H1 (cell line): ENCODE results near the gene PLEKHM3. TPM values are rescaled to one million over a fixed set of nuclear protein-coding genes. Genes with fewer than 3 reads are reported as not detected.

ENCODE experiments used
- CTCF ChIA-PET: fragments of 300-600 bp; sonication (Branson Sonifier 250); formaldehyde crosslinking; loops from one replicate; lab custom pipeline; 2021; ENCODE audit not compliant: partially characterized antibody; lab: Charles Lee
- POLR2A ChIA-PET: fragments of 300-600 bp; sonication (Branson Sonifier 250); formaldehyde crosslinking; loops from one replicate; lab custom pipeline; 2021; ENCODE audit warnings: inconsistent platforms; ENCODE audit not compliant: partially characterized antibody; lab: Charles Lee
- DNase-seq, 2 experiments: peaks; one replicate each; pipeline versions ENCODE4 v3.0.0 to v3.0.0-alpha.2; 2010 to 2022; ENCODE audit warnings: low spot score in 2 of 2, low read depth in 1 of 2, mixed read lengths in 1 of 2
- FAIRE-seq: peaks from 2 replicates; lab custom pipeline; 2011; peaks lifted over from hg19 to GRCh38; lab: Jason Lieb, UNC
- H2AFZ ChIP-seq: 2 replicates; pipeline ENCODE4 v1.8.1; 2012; ENCODE audit warnings: low read length, inconsistent platforms
- H2AK5ac ChIP-seq: 2 replicates; pipeline ENCODE4 v1.6.1; 2013; ENCODE audit warnings: low read depth, low read length
- H2BK120ac ChIP-seq: replicated peaks from 2 replicates; pipeline ENCODE3; 2013; ENCODE audit warnings: low read depth, low read length, inconsistent platforms
- H2BK12ac ChIP-seq: 2 replicates; pipeline ENCODE4 v1.6.1; 2013; ENCODE audit warnings: low read depth, low read length
- H2BK15ac ChIP-seq: 2 replicates; pipeline ENCODE4 v1.6.1; 2013; ENCODE audit warnings: low read length
- H2BK20ac ChIP-seq: 2 replicates; pipeline ENCODE4 v1.6.1; 2013; ENCODE audit warnings: low read length
- H2BK5ac ChIP-seq: 2 replicates; pipeline ENCODE4 v1.6.1; 2013; ENCODE audit warnings: low read depth, low read length
- H3K14ac ChIP-seq: 2 replicates; pipeline ENCODE4 v1.6.1; 2013; ENCODE audit warnings: inconsistent platforms; ENCODE audit not compliant: insufficient read length
- H3K18ac ChIP-seq: 2 replicates; pipeline ENCODE4 v1.6.1; 2013; ENCODE audit warnings: low read length; ENCODE audit errors: extremely low read depth
- H3K23ac ChIP-seq: 2 replicates; pipeline ENCODE4 v1.6.1; 2013; ENCODE audit warnings: inconsistent platforms; ENCODE audit not compliant: insufficient read length
- H3K23me2 ChIP-seq: 2 replicates; pipeline ENCODE4 v1.6.1; 2013; ENCODE audit warnings: low read depth, low read length
- H3K27ac ChIP-seq: 2 replicates; pipeline ENCODE4 v1.6.1; 2011; ENCODE audit warnings: low read depth, low read length, inconsistent platforms
- H3K27me3 ChIP-seq, 4 experiments: replicated peaks in 1 of 4; 1 replicate in 1 of 4; 2 replicates in 3 of 4; pipeline versions ENCODE4 v1.6.1 to v1.8.1; 2011 to 2013; ENCODE audit warnings: low read length in 3 of 4, mild to moderate bottlenecking in 3 of 4, inconsistent platforms in 2 of 4, mixed read lengths in 2 of 4, moderate library complexity in 1 of 4; ENCODE audit not compliant: control insufficient read depth in 3 of 4, insufficient read depth in 3 of 4; ENCODE audit errors: extremely low read depth in 1 of 4
- H3K36me3 ChIP-seq, 4 experiments: 2 replicates each; pipeline versions ENCODE4 v1.6.1 to v1.8.1; 2011 to 2013; ENCODE audit warnings: mild to moderate bottlenecking in 4 of 4, low read length in 3 of 4, moderate library complexity in 2 of 4, control low read depth in 1 of 4, inconsistent platforms in 1 of 4; ENCODE audit not compliant: insufficient read depth in 4 of 4, control insufficient read depth in 2 of 4
- H3K4ac ChIP-seq: replicated peaks from 2 replicates; pipeline ENCODE3; 2013; ENCODE audit warnings: low read length, low read depth, mixed read lengths, inconsistent platforms; ENCODE audit not compliant: insufficient read length
- H3K4me1 ChIP-seq, 4 experiments: replicated peaks in 1 of 4; 1 replicate in 1 of 4; 2 replicates in 3 of 4; pipeline versions ENCODE4 v1.6.1 to v1.8.1; 2011 to 2013; ENCODE audit warnings: low read length in 3 of 4, inconsistent platforms in 2 of 4, mixed read lengths in 1 of 4; ENCODE audit not compliant: insufficient read depth in 4 of 4, control insufficient read depth in 3 of 4
- H3K4me2 ChIP-seq, 2 experiments: 2 replicates each; pipeline versions ENCODE4 v1.6.1 to v1.8.1; 2011 to 2013; ENCODE audit warnings: low read depth in 2 of 2, low read length in 2 of 2, control low read depth in 1 of 2, inconsistent platforms in 1 of 2, mild to moderate bottlenecking in 1 of 2; ENCODE audit not compliant: insufficient read depth in 1 of 2
- H3K4me3 ChIP-seq, 4 experiments: fragments of 200-600, 300-600 bp in 1 of 4; sonication (generic), shearing (Covaris generic), sonication (Bioruptor Twin) in 1 of 4; 2 replicates each; pipeline versions ENCODE4 v1.5.1 to v1.8.1; 2011 to 2016; ENCODE audit warnings: low read length in 4 of 4, low read depth in 3 of 4, control low read depth in 2 of 4, inconsistent platforms in 2 of 4, mild to moderate bottlenecking in 2 of 4, mixed read lengths in 1 of 4, moderate library complexity in 1 of 4; ENCODE audit not compliant: insufficient read depth in 2 of 4; ENCODE audit errors: extremely low read depth in 1 of 4
- H3K56ac ChIP-seq: replicated peaks from 2 replicates; pipeline ENCODE3; 2013; ENCODE audit warnings: low read depth, mild to moderate bottlenecking, mixed read lengths, low read length, inconsistent platforms; ENCODE audit not compliant: insufficient read length
- H3K79me1 ChIP-seq: 2 replicates; pipeline ENCODE4 v1.6.1; 2013; ENCODE audit warnings: low read depth, low read length, control low read depth
- H3K79me2 ChIP-seq, 2 experiments: 2 replicates each; pipeline versions ENCODE4 v1.6.1 to v1.8.1; 2012 to 2013; ENCODE audit warnings: low read length in 2 of 2, mild to moderate bottlenecking in 2 of 2, inconsistent platforms in 1 of 2; ENCODE audit not compliant: insufficient read depth in 2 of 2, control insufficient read depth in 1 of 2
- H3K9ac ChIP-seq, 4 experiments: replicated peaks in 1 of 4; 1 replicate in 1 of 4; 2 replicates in 3 of 4; pipeline versions ENCODE4 v1.6.1 to v1.8.1; 2011 to 2013; ENCODE audit warnings: low read depth in 3 of 4, low read length in 3 of 4, control low read depth in 2 of 4, mild to moderate bottlenecking in 2 of 4, moderate library complexity in 2 of 4, inconsistent platforms in 1 of 4; ENCODE audit errors: extremely low read depth in 1 of 4
- H3K9me3 ChIP-seq, 2 experiments: 2 replicates each; pipeline versions ENCODE4 v1.6.1 to v1.8.1; 2012 to 2013; ENCODE audit warnings: mild to moderate bottlenecking in 2 of 2, moderate library complexity in 2 of 2, control low read depth in 1 of 2, inconsistent platforms in 1 of 2, low read depth in 1 of 2, low read length in 1 of 2, mixed read lengths in 1 of 2; ENCODE audit not compliant: insufficient read depth in 2 of 2
- H4K20me1 ChIP-seq, 2 experiments: replicated peaks in 1 of 2; 2 replicates each; pipeline versions ENCODE3 to v1.8.1; 2011 to 2013; ENCODE audit warnings: inconsistent platforms in 2 of 2, low read length in 2 of 2, mild to moderate bottlenecking in 1 of 2; ENCODE audit not compliant: insufficient read depth in 2 of 2, control insufficient read depth in 1 of 2
- H4K5ac ChIP-seq: 2 replicates; pipeline ENCODE4 v1.6.1; 2013; ENCODE audit warnings: low read length, low read depth, mixed read lengths, inconsistent platforms; ENCODE audit not compliant: insufficient read length
- H4K8ac ChIP-seq: 2 replicates; pipeline ENCODE4 v1.8.0; 2013; ENCODE audit warnings: mild to moderate bottlenecking, moderate library complexity, low read length, inconsistent platforms; ENCODE audit not compliant: insufficient read depth; ENCODE audit errors: extremely low read depth
- H4K91ac ChIP-seq: replicated peaks from 2 replicates; pipeline ENCODE3; 2013; ENCODE audit warnings: low read length, mixed read lengths, inconsistent platforms; ENCODE audit not compliant: insufficient read length
- CHD1 ChIP-seq: IDR thresholded peaks from 2 replicates; pipeline ENCODE4 v1.6.1; 2012; ENCODE audit warnings: low read depth, low read length, improper control_type of control experiment
- CREB1 ChIP-seq: IDR thresholded peaks from 2 replicates; pipeline ENCODE4 v1.6.1; 2012; ENCODE audit warnings: inconsistent platforms
- CTBP2 ChIP-seq: IDR thresholded peaks from 2 replicates; pipeline ENCODE4 v1.7.0; 2011; ENCODE audit warnings: borderline replicate concordance, mild to moderate bottlenecking, moderate library complexity, mixed read lengths, low read length; ENCODE audit not compliant: insufficient read depth, insufficient read length
- FOSL1 ChIP-seq: IDR thresholded peaks from 2 replicates; pipeline ENCODE4 v1.6.1; 2011; ENCODE audit warnings: mild to moderate bottlenecking, low read depth, low read length, moderate library complexity; ENCODE audit not compliant: insufficient read depth
- GTF2F1 ChIP-seq: IDR thresholded peaks from 2 replicates; pipeline ENCODE4 v1.6.1; 2012; ENCODE audit warnings: low read depth, low read length, improper control_type of control experiment, borderline replicate concordance
- HDAC2 ChIP-seq, 2 experiments: fragments of 300-600 bp in 1 of 2; sonication (generic) in 1 of 2; IDR thresholded peaks; 2 replicates each; pipeline ENCODE4 v1.6.1; 2011 to 2012; ENCODE audit warnings: low read depth in 2 of 2, low read length in 2 of 2, mild to moderate bottlenecking in 2 of 2, moderate library complexity in 2 of 2, borderline replicate concordance in 1 of 2, inconsistent platforms in 1 of 2
- RNF2 ChIP-seq: fragments of 200-900, 300-1000 bp; sonication (generic); IDR thresholded peaks from 2 replicates; pipeline ENCODE4 v1.7.1; 2016; ENCODE audit warnings: borderline replicate concordance, low read depth, mild to moderate bottlenecking, antibody characterized with exemption, low read length; ENCODE audit not compliant: poor library complexity, severe bottlenecking; ENCODE audit errors: missing control alignments
- SAP30 ChIP-seq: fragments of 300-600 bp; sonication (generic); IDR thresholded peaks from 2 replicates; pipeline ENCODE4 v1.7.1; 2012; ENCODE audit warnings: low read length, moderate library complexity, mild to moderate bottlenecking, inconsistent platforms; ENCODE audit not compliant: insufficient read depth, insufficient replicate concordance
- TEAD4 ChIP-seq: IDR thresholded peaks from 2 replicates; pipeline ENCODE4 v1.6.1; 2012; ENCODE audit warnings: low read depth, low read length, inconsistent platforms, mixed read lengths
- WGBS, 2 experiments: shearing (Covaris generic) in 1 of 2; methylation state at CpG; one replicate each; pipeline versions ENCODE4 v1.1.6 to v1.1.7; 2013 to 2015; ENCODE audit warnings: low lambda C conversion rate in 2 of 2, mixed read lengths in 2 of 2, inconsistent platforms in 1 of 2, low coverage in 1 of 2, missing lambda C conversion rate in 1 of 2; ENCODE audit not compliant: insufficient replicate concordance in 2 of 2, insufficient coverage in 1 of 2, insufficient read length in 1 of 2; ENCODE audit errors: extremely low coverage in 1 of 2, missing lambda C conversion rate in 1 of 2; 5-methylcytosine and 5-hydroxymethylcytosine counted together
- polyA plus RNA-seq, 7 experiments: library from polyadenylated mRNA; depleted of rRNA in 3 of 7; stranded (reverse) in 5 of 7; unstranded in 2 of 7; fragments of >200 nt in 5 of 7; fragments of 200-250 nt in 2 of 7; gene quantifications; 1 replicate in 5 of 7; 2 replicates in 1 of 7; 4 replicates in 1 of 7; pipeline versions ENCODE4 v1.2.1 to v1.2.3, GENCODE V29; 2011 to 2013; ENCODE audit warnings: missing spikeins in 2 of 7, mixed read lengths in 2 of 7
- total RNA-seq: library from RNA; stranded (reverse); fragmentation: NEBNext Ultra II Directional; extraction: Animal tissue kit (Norgen Biotek cat#: 25700); gene quantifications from 2 replicates; pipeline ENCODE4 v1.2.1, GENCODE V29; 2021

The PLEKHM3 gene
- total and polyA plus RNA-seq, 2 of the 8 experiments (the other 6 are each of a cell fraction or from before 2014, with no cell fraction given) = 2.3 to 5.8 TPM

DNA sequence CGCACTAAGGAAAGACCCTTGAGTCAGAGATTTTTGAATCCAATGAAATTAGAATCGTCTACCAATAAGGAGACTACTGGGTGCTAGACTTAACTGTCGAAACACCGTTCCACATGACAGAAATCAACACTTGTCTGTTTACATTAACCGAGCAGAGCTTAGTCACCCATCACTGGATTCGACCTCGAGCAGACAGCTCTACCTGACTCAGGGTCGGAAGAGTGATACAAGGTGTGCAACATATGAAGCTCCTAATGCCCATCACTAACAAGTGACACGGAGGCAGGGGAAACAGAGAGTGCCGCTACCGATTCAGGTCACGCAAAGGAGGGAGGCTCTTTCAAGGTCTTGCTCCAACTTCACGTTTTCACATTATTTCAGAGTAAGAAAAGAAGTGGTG, 201.5 kb downstream of the PLEKHM3 start:
- no peak overlapping the region for H3K4ac ChIP-seq
- no peaks in the 10 kb centered on the region for H3K27me3 ChIP-seq
- no peak overlapping the region for H2BK20ac ChIP-seq
- TF ChIP-seq CHD1 = no peak
- TF ChIP-seq RNF2 = no peak
- TF ChIP-seq GTF2F1 = no peak
- no peak for TF ChIP-seq SAP30
- TF ChIP-seq HDAC2 (IDR thresholded peaks at IDR 0.05; ENCODE audit: borderline replicate concordance in 1 of 2, low read depth in 2 of 2, low read length in 2 of 2) = no peak
- no peak for TF ChIP-seq CTBP2
- TF ChIP-seq CREB1 = no peak
- no peak for TF ChIP-seq TEAD4
- no peak for TF ChIP-seq FOSL1
- no peak for FAIRE-seq
- no peak overlapping the region for H2BK15ac ChIP-seq
- H3K4me1 ChIP-seq = peaks cover 0 to 3% (median 0%) of the 10 kb centered on the region in 4 experiments; a peak in 1 of 7 replicates
- H3K18ac ChIP-seq = no peak overlapping the region
- H3K56ac ChIP-seq = no peak overlapping the region
- no peak overlapping the region for H3K14ac ChIP-seq
- no peaks in the 10 kb centered on the region for H3K36me3 ChIP-seq
- H3K4me3 ChIP-seq = no peak overlapping the region
- no peak overlapping the region for H4K91ac ChIP-seq
- H3K23ac ChIP-seq = no peak overlapping the region
- no peak overlapping the region for H3K9ac ChIP-seq
- H2AK5ac ChIP-seq = no peak overlapping the region
- no peaks in the 10 kb centered on the region for H3K9me3 ChIP-seq
- H2AFZ ChIP-seq = no peak overlapping the region
- H2BK12ac ChIP-seq = no peak overlapping the region
- no peak overlapping the region for H4K8ac ChIP-seq
- no peak overlapping the region for H3K27ac ChIP-seq
- H4K5ac ChIP-seq = no peak overlapping the region
- no peaks in the 10 kb centered on the region for H3K23me2 ChIP-seq
- WGBS, 2 experiments = 95% methylated on average over 13 of the region's 13 CpGs; no CpG with 5 or more reads in 1 of the 2 experiments
- DNase-seq = no peak
- POLR2A ChIA-PET = interaction anchor here (1.0 kb wide), 1 partner anchor 13 kb away, joined by 3 read pairs; no protein-coding TSS in a partner anchor
- H4K20me1 ChIP-seq = no peaks in the 10 kb centered on the region
- H2BK120ac ChIP-seq = no peak overlapping the region
- H2BK5ac ChIP-seq = no peak overlapping the region
- H3K79me1 ChIP-seq = no peaks in the 10 kb centered on the region
- CTCF ChIA-PET = interaction anchor here (1.5 kb wide), 1 partner anchor 10 kb away, joined by 4 read pairs; no protein-coding TSS in a partner anchor
- H3K79me2 ChIP-seq = no peaks in the 10 kb centered on the region
- no peak overlapping the region for H3K4me2 ChIP-seq
